CD4-positive, alpha-beta memory T cell (primary cell): ENCODE data around the gene SPG11. TPM values are rescaled to one million over a fixed set of nuclear protein-coding genes. Genes with fewer than 3 reads are reported as not detected.
"Not testable (repeated sequence)": the region's sequence is repeated elsewhere in the genome, so short reads cannot be mapped to it uniquely, and the experiment has no call there.

Experiments used
- CTCF ChIA-PET: fragments of 350-600 bp; sonication (Branson Sonifier 250); formaldehyde crosslinking; loops from one replicate; lab custom pipeline; 2021; ENCODE audit warnings: inconsistent platforms; ENCODE audit not compliant: partially characterized antibody; lab: Charles Lee
- POLR2A ChIA-PET: fragments of 350-600 bp; sonication (Branson Sonifier 250); formaldehyde crosslinking; loops from one replicate; lab custom pipeline; 2021; ENCODE audit not compliant: partially characterized antibody; lab: Charles Lee
- DNase-seq, 5 donors: peaks; one replicate each; pipeline versions ENCODE4 v3.0.0 to v3.0.0-alpha.2; 2020 to 2022; ENCODE audit warnings: mixed read lengths in 1 of 5
- H3K27ac ChIP-seq: one replicate; pipeline ENCODE4 v1.7.0; 2013; ENCODE audit warnings: low read depth, low read length
- H3K27me3 ChIP-seq: 2 replicates; pipeline ENCODE4 v1.7.0; 2013; ENCODE audit warnings: mild to moderate bottlenecking, low read length, moderate library complexity; ENCODE audit not compliant: insufficient read depth
- H3K36me3 ChIP-seq: 2 replicates; pipeline ENCODE4 v1.7.0; 2013; ENCODE audit warnings: mild to moderate bottlenecking, low read length, moderate library complexity; ENCODE audit not compliant: insufficient read depth
- H3K4me1 ChIP-seq: 2 replicates; pipeline ENCODE4 v1.7.0; 2013; ENCODE audit warnings: mild to moderate bottlenecking, low read length, moderate library complexity; ENCODE audit not compliant: insufficient read depth
- H3K4me3 ChIP-seq, 2 donors: one replicate each; pipeline ENCODE4 v1.7.0; 2013; ENCODE audit warnings: low read length in 2 of 2, mild to moderate bottlenecking in 1 of 2
- H3K9me3 ChIP-seq, 2 donors: one replicate each; pipeline ENCODE4 v1.7.0; 2013; ENCODE audit warnings: low read length in 2 of 2, control low read depth in 1 of 2; ENCODE audit not compliant: control insufficient read depth in 1 of 2
- H3K27ac Mint-ChIP-seq, 7 donors: one replicate each; pipeline ENCODE4 v1.8.0; 2020 to 2021; ENCODE audit warnings: mixed read lengths in 7 of 7, mild to moderate bottlenecking in 6 of 7, inconsistent platforms in 3 of 7, moderate library complexity in 3 of 7
- H3K27me3 Mint-ChIP-seq, 2 donors: one replicate each; pipeline ENCODE4 v1.8.0; 2020 to 2021; ENCODE audit warnings: mixed read lengths in 2 of 2
- H3K36me3 Mint-ChIP-seq, 2 donors: one replicate each; pipeline ENCODE4 v1.8.0; 2020 to 2021; ENCODE audit warnings: mixed read lengths in 2 of 2, inconsistent platforms in 1 of 2, mild to moderate bottlenecking in 1 of 2
- H3K4me1 Mint-ChIP-seq, 4 donors: one replicate each; pipeline ENCODE4 v1.8.0; 2020 to 2021; ENCODE audit warnings: mixed read lengths in 4 of 4, mild to moderate bottlenecking in 1 of 4
- H3K4me3 Mint-ChIP-seq, 8 donors: one replicate each; pipeline ENCODE4 v1.8.0; 2020 to 2021; ENCODE audit warnings: mixed read lengths in 8 of 8, mild to moderate bottlenecking in 7 of 8, moderate library complexity in 6 of 8, inconsistent platforms in 3 of 8
- H3K9me3 Mint-ChIP-seq, 8 donors: one replicate each; pipeline ENCODE4 v1.8.0; 2020 to 2021; ENCODE audit warnings: mixed read lengths in 8 of 8, mild to moderate bottlenecking in 5 of 8, inconsistent platforms in 3 of 8, moderate library complexity in 1 of 8
- intact Hi-C: fragments of 100-400 bp; cut with micrococcal nuclease; formaldehyde crosslinking; loops from one replicate; pipeline ENCODE4 v1.15.1; 2023
- polyA plus RNA-seq, 2 donors: library from polyadenylated mRNA; unstranded; fragments of 300-500 nt; fragmentation: Illumina TruSeq; gene quantifications; one replicate each; pipeline ENCODE4 v1.2.3, GENCODE V29; 2021
- total RNA-seq, 2 experiments: library from RNA; stranded (reverse); gene quantifications; one replicate each; pipeline ENCODE4 v1.2.3, GENCODE V29; 2021

Gene SPG11
- total and polyA plus RNA-seq, 4 experiments from 2014 or later = 12.2 to 121 (median 69.3) TPM

- Histone ChIP-seq H3K27me3 (no peaks in the 10 kb centered on the region), H3K4me3 (no peak overlapping the region), H3K36me3 (no peaks in the 10 kb centered on the region), H3K4me1 (peaks cover 20% of the 10 kb centered on the region), H3K9me3 (no peaks in the 10 kb centered on the region), H3K27ac (no peak overlapping the region)
- no peaks in the 10 kb centered on the region for H3K27me3 Mint-ChIP-seq
- peaks cover 0 to 5% of the 10 kb centered on the region in 2 donors for H3K36me3 Mint-ChIP-seq
- ChIA-PET CTCF (interaction anchor here (1.7 to 1.9 kb wide), 2 partner anchors 15 to 31 kb away, joined by 7 to 8 read pairs; partner anchors contain the start of genes PATL2 and SPG11), POLR2A (interaction anchor here (0.8 to 8.0 kb wide), 10 partner anchors 9 to 41 kb away, joined by 3 to 103 read pairs (median 6); partner anchors contain the start of genes B2M, PATL2, SPG11 and TRIM69)
- no peak for DNase-seq
- intact Hi-C loops = no loop called here
- H3K9me3 Mint-ChIP-seq = peaks cover 0 to 11% (median 4%) of the 10 kb centered on the region in 8 donors
- H3K27ac Mint-ChIP-seq = peak overlapping the region in 6 of 7 donors; percentile 20 to 84 (median 50)
- peaks cover 18 to 41% (median 31%) of the 10 kb centered on the region in 4 donors for H3K4me1 Mint-ChIP-seq
- no peak overlapping the region for H3K4me3 Mint-ChIP-seq
These were observed 31.8 kb upstream of the SPG11 start for GRCh38 chr15:44695294-44695693.

- no peaks in the 10 kb centered on the region for H3K27me3 ChIP-seq
- H3K4me1 ChIP-seq = peaks cover 25% of the 10 kb centered on the region
- Mint-ChIP-seq H3K27ac (peak overlapping the region; percentile 2 to 85 (median 73)), H3K36me3 (peaks cover 0 to under 1% of the 10 kb centered on the region in 2 donors), H3K27me3 (no peaks in the 10 kb centered on the region), H3K4me1 (peaks cover 19 to 44% (median 32%) of the 10 kb centered on the region in 4 donors), H3K9me3 (peaks cover 0 to 8% (median 2%) of the 10 kb centered on the region in 8 donors), H3K4me3 (peak overlapping the region in 4 of 8 donors; percentile 26 to 65 (median 42))
- H3K27ac ChIP-seq = no peak overlapping the region
- ChIA-PET POLR2A (interaction anchor here (0.6 to 8.0 kb wide), 9 partner anchors 10 to 32 kb away, joined by 3 to 103 read pairs (median 8); partner anchors contain the start of genes B2M, PATL2 and SPG11), CTCF (interaction anchor here (1.7 to 1.9 kb wide), 2 partner anchors 16 to 30 kb away, joined by 7 to 8 read pairs; partner anchors contain the start of genes PATL2 and SPG11)
- DNase-seq = no peak
- no peaks in the 10 kb centered on the region for H3K36me3 ChIP-seq
- H3K4me3 ChIP-seq = no peak overlapping the region
- H3K9me3 ChIP-seq = no peaks in the 10 kb centered on the region
- intact Hi-C loops = no loop called here
These were observed 31.0 kb upstream of the SPG11 start for GRCh38 chr15:44694416-44694815.

GRCh38 chr15:44692659-44693058 lies 29.2 kb upstream of the SPG11 start:
- Mint-ChIP-seq H3K4me1 (peaks cover 28 to 45% (median 38%) of the 10 kb centered on the region in 4 donors), H3K4me3 (no peak overlapping the region), H3K27ac (peak overlapping the region in 2 of 7 donors; percentile 17 to 42), H3K27me3 (no peaks in the 10 kb centered on the region), H3K36me3 (peaks cover 7 to 8% of the 10 kb centered on the region in 2 donors), H3K9me3 (peaks cover 0 to 18% (median 14%) of the 10 kb centered on the region in 8 donors)
- ChIA-PET POLR2A (interaction anchor here (3.6 to 51.9 kb wide), 4 partner anchors 10 to 30 kb away, joined by 26 to 5737 read pairs (median 539); partner anchors contain the start of genes B2M, PATL2, SPG11 and TRIM69), CTCF (interaction anchor here (0.9 to 4.4 kb wide), 9 partner anchors 9 to 115 kb away, joined by 3 to 34 read pairs (median 5); partner anchors contain the start of genes B2M, PATL2 and SPG11)
- DNase-seq = no peak
- intact Hi-C loops = no loop called here
- Histone ChIP-seq H3K27me3 (no peaks in the 10 kb centered on the region), H3K36me3 (no peaks in the 10 kb centered on the region), H3K4me1 (peaks cover 25% of the 10 kb centered on the region), H3K27ac (no peak overlapping the region), H3K9me3 (no peaks in the 10 kb centered on the region), H3K4me3 (no peak overlapping the region)

GRCh38 chr15:44690245-44690644 lies 26.8 kb upstream of the SPG11 start:
- peak overlapping the region in 3 of 8 donors; percentile 21 to 31 (median 25) for H3K4me3 Mint-ChIP-seq
- peaks cover 19% of the 10 kb centered on the region for H3K4me1 ChIP-seq
- not testable (repeated sequence) for H3K4me3 ChIP-seq, H3K27me3 ChIP-seq, H3K27me3 Mint-ChIP-seq, H3K27ac ChIP-seq, H3K9me3 ChIP-seq, H3K36me3 ChIP-seq
- peaks cover 23% of the 10 kb centered on the region in 2 donors for H3K36me3 Mint-ChIP-seq
- H3K4me1 Mint-ChIP-seq = peaks cover 26 to 50% (median 43%) of the 10 kb centered on the region in 4 donors
- intact Hi-C loops = loop anchor here (2.0 kb wide), 2 partner anchors 13 to 21 kb away; partner anchors contain the start of genes B2M and PATL2
- H3K9me3 Mint-ChIP-seq = peaks cover 0 to 42% (median 36%) of the 10 kb centered on the region in 8 donors
- CTCF ChIA-PET = interaction anchor here (0.9 to 4.4 kb wide), 6 partner anchors 13 to 47 kb away, joined by 5 to 41 read pairs (median 6); partner anchors contain the start of genes B2M, PATL2, SPG11 and TRIM69
- H3K27ac Mint-ChIP-seq = peak overlapping the region; percentile 18 to 83 (median 68)
- POLR2A ChIA-PET = interaction anchor here (0.6 to 51.9 kb wide), 8 partner anchors 8 to 78 kb away, joined by 3 to 5737 read pairs (median 16); partner anchors contain the start of genes B2M, PATL2, SPG11 and TRIM69
- DNase-seq = peak; percentile 25 to 44 (median 39)

GRCh38 chr15:44689318-44689717 lies 25.9 kb upstream of the SPG11 start:
- H3K4me1 Mint-ChIP-seq = peaks cover 30 to 54% (median 43%) of the 10 kb centered on the region in 4 donors
- POLR2A ChIA-PET = interaction anchor here (8.7 to 51.9 kb wide), 3 partner anchors 12 to 33 kb away, joined by 75 to 5737 read pairs (median 1003); partner anchors contain the start of genes B2M, PATL2, SPG11 and TRIM69

GRCh38 chr15:44682809-44683682 lies 19.6 kb upstream of the SPG11 start:
- not testable (repeated sequence) for H3K27me3 ChIP-seq, H3K9me3 ChIP-seq, H3K27me3 Mint-ChIP-seq, H3K36me3 ChIP-seq
- peaks cover 66 to 97% (median 81%) of the 10 kb centered on the region in 4 donors for H3K4me1 Mint-ChIP-seq
- Histone ChIP-seq H3K4me1 (peaks cover 67% of the 10 kb centered on the region), H3K27ac (peak overlapping the region; percentile 70), H3K4me3 (peak overlapping the region in 1 of 2 donors; percentile 47)
- peaks cover 51 to 59% of the 10 kb centered on the region in 2 donors for H3K36me3 Mint-ChIP-seq
- H3K4me3 Mint-ChIP-seq = peak overlapping the region; percentile 45 to 82 (median 73)
- peak; percentile 79 to 91 (median 85) for DNase-seq
- peak overlapping the region; percentile 90 to 96 (median 94) for H3K27ac Mint-ChIP-seq
- POLR2A ChIA-PET = interaction anchor here (0.9 to 51.9 kb wide), 8 partner anchors 9 to 395 kb away, joined by 3 to 5737 read pairs (median 7); partner anchors contain the start of genes B2M, GOLM2, PATL2 and SPG11
- CTCF ChIA-PET = interaction anchor here (0.9 to 13.2 kb wide), 11 partner anchors 8 to 68 kb away, joined by 3 to 167 read pairs (median 8); partner anchors contain the start of genes B2M, PATL2, SPG11 and TRIM69
- intact Hi-C loops = loop anchor here (1.0 kb wide), 3 partner anchors 20 to 43 kb away; partner anchors contain the start of gene SPG11
- peaks cover 0 to 78% (median 63%) of the 10 kb centered on the region in 8 donors for H3K9me3 Mint-ChIP-seq

More at GRCh38 chr15:44689318-44689717, 25.9 kb upstream of the SPG11 start:
- H3K36me3 ChIP-seq, H3K27me3 ChIP-seq, H3K27me3 Mint-ChIP-seq, H3K27ac ChIP-seq, H3K4me3 ChIP-seq, H3K9me3 ChIP-seq, DNase-seq, intact Hi-C loops: not testable (repeated sequence)
- Mint-ChIP-seq H3K9me3 (peaks cover 0 to 52% (median 45%) of the 10 kb centered on the region in 8 donors), H3K4me3 (peak overlapping the region in 4 of 8 donors; percentile 25 to 62 (median 40)), H3K27ac (peak overlapping the region in 3 of 7 donors; percentile 70 to 75 (median 75)), H3K36me3 (peaks cover 27 to 29% of the 10 kb centered on the region in 2 donors)
- peaks cover 21% of the 10 kb centered on the region for H3K4me1 ChIP-seq
- CTCF ChIA-PET = interaction anchor here (0.7 to 13.2 kb wide), 6 partner anchors 9 to 24 kb away, joined by 3 to 167 read pairs (median 20); partner anchors contain the start of genes B2M, PATL2 and SPG11
